OCI-LY3 (cell line): Measurements from ENCODE around the gene KRTAP4-16.
"Not testable (repeated sequence)": the region's sequence is repeated elsewhere in the genome, so short reads cannot be mapped to it uniquely, and the experiment has no call there.

ENCODE experiments used
- H2AFZ ChIP-seq: fragments of 200-600, 300-600 bp; shearing (Covaris generic); 2 replicates; pipeline ENCODE4 v1.6.0; 2014; ENCODE audit warnings: antibody characterized with exemption, low read depth, low read length
- H3K27ac ChIP-seq: fragments of 200-600, 300-600 bp; sonication (generic); 2 replicates; pipeline ENCODE4 v1.5.1; 2014; ENCODE audit warnings: mild to moderate bottlenecking, low read length, moderate library complexity, mixed read lengths
- H3K27me3 ChIP-seq: fragments of 200-600, 300-600 bp; sonication (generic); 2 replicates; pipeline ENCODE4 v1.6.1; 2014; ENCODE audit warnings: low read depth, low read length, mixed read lengths
- H3K36me3 ChIP-seq: fragments of 200-600, 300-600 bp; sonication (generic); replicated peaks from 2 replicates; pipeline ENCODE3; 2014; ENCODE audit warnings: low read depth, low read length, mixed read lengths
- H3K4me1 ChIP-seq: fragments of 300-600, 200-600 bp; sonication (generic); 2 replicates; pipeline ENCODE4 v1.6.1; 2014; ENCODE audit warnings: low read length, mixed read lengths
- H3K4me2 ChIP-seq: fragments of 200-600, 300-600 bp; sonication (generic); 2 replicates; pipeline ENCODE4 v1.6.1; 2014; ENCODE audit warnings: low read length, mixed read lengths
- H3K4me3 ChIP-seq: fragments of 300-600, 200-600 bp; sonication (generic); 2 replicates; pipeline ENCODE4 v1.5.1; 2014; ENCODE audit warnings: antibody characterized with exemption, mild to moderate bottlenecking, low read length, moderate library complexity
- H3K79me2 ChIP-seq: fragments of 300-600, 200-600 bp; shearing (Covaris generic); 2 replicates; pipeline ENCODE4 v1.6.1; 2014; ENCODE audit warnings: mild to moderate bottlenecking, low read length, mixed read lengths
- H3K9ac ChIP-seq: fragments of 300-600, 200-600 bp; shearing (Covaris generic); 2 replicates; pipeline ENCODE4 v1.6.0; 2014; ENCODE audit warnings: mild to moderate bottlenecking, low read length, moderate library complexity
- H3K9me3 ChIP-seq: fragments of 200-600, 300-600 bp; shearing (Covaris generic); 2 replicates; pipeline ENCODE4 v1.6.1; 2014; ENCODE audit warnings: low read length, mixed read lengths; ENCODE audit not compliant: insufficient read depth
- H4K20me1 ChIP-seq: fragments of 200-600, 300-600 bp; sonication (generic); 2 replicates; pipeline ENCODE4 v1.6.1; 2016; ENCODE audit warnings: low read length, mixed read lengths; ENCODE audit not compliant: insufficient read depth
- CTCF ChIP-seq: fragments of 200-600, 300-600 bp; sonication (generic); IDR thresholded peaks from 2 replicates; pipeline ENCODE4 v1.5.1; 2014; ENCODE audit warnings: antibody characterized with exemption, low read length, low read depth
- EZH2phosphoT487 ChIP-seq: fragments of 200-600 bp; shearing (Covaris generic); IDR thresholded peaks from 2 replicates; pipeline ENCODE4 v1.6.1; 2018; ENCODE audit warnings: antibody characterized with exemption, mixed run types, low read depth

Gene KRTAP4-16

GRCh38 chr17:41058741-41059140 lies 43.3 kb downstream of the KRTAP4-16 start:
- Histone ChIP-seq H3K79me2 (no peaks in the 10 kb centered on the region), H3K9ac (no peak overlapping the region)
- TF ChIP-seq EZH2phosphoT487 (no peak), CTCF (no peak)

GRCh38 chr17:41057547-41057946 lies 44.5 kb downstream of the KRTAP4-16 start:
- H3K27me3 ChIP-seq = peaks cover 29% of the 10 kb centered on the region
- H3K79me2 ChIP-seq = no peaks in the 10 kb centered on the region
- H3K9ac ChIP-seq = no peak overlapping the region
- no peak overlapping the region for H2AFZ ChIP-seq
- no peak overlapping the region for H3K27ac ChIP-seq
- no peak overlapping the region for H3K4me3 ChIP-seq
- H3K4me2 ChIP-seq = no peak overlapping the region
- no peak for TF ChIP-seq CTCF
- no peak for TF ChIP-seq EZH2phosphoT487
- no peaks in the 10 kb centered on the region for H3K36me3 ChIP-seq
- H3K4me1 ChIP-seq = no peaks in the 10 kb centered on the region
- no peaks in the 10 kb centered on the region for H4K20me1 ChIP-seq
- no peaks in the 10 kb centered on the region for H3K9me3 ChIP-seq

More at GRCh38 chr17:41058741-41059140, 43.3 kb downstream of the KRTAP4-16 start:
- Histone ChIP-seq H3K4me2 (no peak overlapping the region), H3K36me3 (no peaks in the 10 kb centered on the region), H3K4me1 (no peaks in the 10 kb centered on the region), H4K20me1 (no peaks in the 10 kb centered on the region), H3K9me3 (no peaks in the 10 kb centered on the region), H3K4me3 (no peak overlapping the region), H2AFZ (no peak overlapping the region), H3K27me3 (peaks cover 23% of the 10 kb centered on the region), H3K27ac (no peak overlapping the region)

GRCh38 chr17:41055130-41055529 lies 46.9 kb downstream of the KRTAP4-16 start, which contains the start of gene KRTAP2-2:
Gene KRTAP2-2, minus strand, starts transcription at chr17:41055230. Its CDS starts 19 bp downstream, at chr17:41055211.
- not testable (repeated sequence) for H3K36me3 ChIP-seq, H3K79me2 ChIP-seq, H3K27me3 ChIP-seq, H3K4me2 ChIP-seq, H3K4me3 ChIP-seq, H4K20me1 ChIP-seq, H2AFZ ChIP-seq, H3K27ac ChIP-seq, H3K9ac ChIP-seq, H3K9me3 ChIP-seq, H3K4me1 ChIP-seq

- not testable (repeated sequence) for H3K4me2 ChIP-seq, H3K9me3 ChIP-seq, H3K79me2 ChIP-seq, H3K36me3 ChIP-seq, H3K27me3 ChIP-seq, H2AFZ ChIP-seq, H3K4me1 ChIP-seq, H3K9ac ChIP-seq, H3K27ac ChIP-seq, H4K20me1 ChIP-seq, H3K4me3 ChIP-seq
These were observed 47.5 kb downstream of the KRTAP4-16 start for GRCh38 chr17:41054556-41054955.

GRCh38 chr17:41054025-41054424 lies 48.0 kb downstream of the KRTAP4-16 start:
- Histone ChIP-seq H3K79me2 (no peaks in the 10 kb centered on the region), H3K9me3 (no peaks in the 10 kb centered on the region), H3K36me3 (no peaks in the 10 kb centered on the region), H3K4me2 (no peak overlapping the region), H3K4me1 (no peaks in the 10 kb centered on the region), H3K9ac (no peak overlapping the region), H3K27ac (no peak overlapping the region), H4K20me1 (no peaks in the 10 kb centered on the region), H2AFZ (no peak overlapping the region), H3K27me3 (peaks cover 6% of the 10 kb centered on the region; the same call in 1 of the 2 replicates), H3K4me3 (no peak overlapping the region)
- TF ChIP-seq CTCF (no peak), EZH2phosphoT487 (no peak)
